Liver (tissue), 3 donors: ENCODE results near the gene HLA-A.

Experiments used
- JUND ChIP-seq, 2 donors: IDR thresholded peaks; 2 replicates each; pipeline ENCODE4 v1.6.1; 2016; ENCODE audit warnings: antibody characterized with exemption in 2 of 2
- RXRA ChIP-seq, 2 donors: IDR thresholded peaks; 2 replicates each; pipeline ENCODE4 v1.6.1; 2017 to 2018; ENCODE audit warnings: antibody characterized with exemption in 2 of 2, mild to moderate bottlenecking in 1 of 2
- SP1 ChIP-seq: IDR thresholded peaks from 2 replicates; pipeline ENCODE4 v1.6.1; 2018; ENCODE audit warnings: antibody characterized with exemption, mild to moderate bottlenecking
- TAF1 ChIP-seq: conservative IDR thresholded peaks from 2 replicates; pipeline ENCODE4 v1.6.1; 2016; ENCODE audit warnings: antibody characterized with exemption, mild to moderate bottlenecking
- TF ChIP-seq, protein P1 (sequence below): fragments of 150-350 bp; IDR thresholded peaks from 2 replicates; pipeline ENCODE4 v1.5.1; 2017; ENCODE audit warnings: improper control_type of control experiment, low read depth, low read length; ENCODE audit not compliant: missing input control
- TF ChIP-seq, protein P2 (sequence below): IDR thresholded peaks from 2 replicates; pipeline ENCODE4 v1.6.1; 2016; ENCODE audit warnings: antibody characterized with exemption
- donor health status: healthy.
- donor health status: healthy.

DNA sequence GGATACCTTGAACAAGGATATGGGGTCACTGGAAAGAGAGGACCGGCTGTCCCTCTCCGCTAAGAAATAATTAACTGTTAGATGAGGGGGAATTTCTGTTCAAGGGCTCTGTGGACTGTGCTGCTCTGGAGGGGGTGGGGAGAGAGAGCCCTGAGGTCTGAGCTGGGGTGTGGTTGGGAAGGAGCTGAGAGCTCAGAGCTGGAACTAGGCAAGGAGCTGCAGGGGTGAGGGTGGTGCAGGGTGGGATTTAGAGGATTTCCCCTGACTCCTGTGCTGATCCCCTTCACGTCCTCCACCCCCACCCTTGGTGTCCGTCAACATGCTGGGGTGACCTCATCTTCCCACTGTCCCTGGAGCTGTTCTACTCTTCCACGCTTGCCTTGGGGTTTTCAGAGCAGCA lies 52.5 kb downstream of the HLA-A start:
- TF ChIP-seq RXRA (IDR thresholded peaks at IDR 0.05), result no peak
- TF ChIP-seq, protein P1, sequence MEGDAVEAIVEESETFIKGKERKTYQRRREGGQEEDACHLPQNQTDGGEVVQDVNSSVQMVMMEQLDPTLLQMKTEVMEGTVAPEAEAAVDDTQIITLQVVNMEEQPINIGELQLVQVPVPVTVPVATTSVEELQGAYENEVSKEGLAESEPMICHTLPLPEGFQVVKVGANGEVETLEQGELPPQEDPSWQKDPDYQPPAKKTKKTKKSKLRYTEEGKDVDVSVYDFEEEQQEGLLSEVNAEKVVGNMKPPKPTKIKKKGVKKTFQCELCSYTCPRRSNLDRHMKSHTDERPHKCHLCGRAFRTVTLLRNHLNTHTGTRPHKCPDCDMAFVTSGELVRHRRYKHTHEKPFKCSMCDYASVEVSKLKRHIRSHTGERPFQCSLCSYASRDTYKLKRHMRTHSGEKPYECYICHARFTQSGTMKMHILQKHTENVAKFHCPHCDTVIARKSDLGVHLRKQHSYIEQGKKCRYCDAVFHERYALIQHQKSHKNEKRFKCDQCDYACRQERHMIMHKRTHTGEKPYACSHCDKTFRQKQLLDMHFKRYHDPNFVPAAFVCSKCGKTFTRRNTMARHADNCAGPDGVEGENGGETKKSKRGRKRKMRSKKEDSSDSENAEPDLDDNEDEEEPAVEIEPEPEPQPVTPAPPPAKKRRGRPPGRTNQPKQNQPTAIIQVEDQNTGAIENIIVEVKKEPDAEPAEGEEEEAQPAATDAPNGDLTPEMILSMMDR, result no peak
- TF ChIP-seq, protein P2, sequence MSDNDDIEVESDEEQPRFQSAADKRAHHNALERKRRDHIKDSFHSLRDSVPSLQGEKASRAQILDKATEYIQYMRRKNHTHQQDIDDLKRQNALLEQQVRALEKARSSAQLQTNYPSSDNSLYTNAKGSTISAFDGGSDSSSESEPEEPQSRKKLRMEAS, result no peak
- no peak for TF ChIP-seq TAF1
- TF ChIP-seq SP1, result no peak
- TF ChIP-seq JUND (IDR thresholded peaks at IDR 0.05), result no peak
